Measurements from ENCODE around the gene MED12L.
A peak's percentile ranks its signal among the peaks of the same experiment; 100 is the strongest.
"Not testable (repeated sequence)": the region's sequence is repeated elsewhere in the genome, so short reads cannot be mapped to it uniquely, and the experiment has no call there.

Gene MED12L

GRCh38 chr3:151085227-151085888 is at the start of gene MED12L:
TSS of gene MED12L (plus strand) at chr3:151085664. CDS start at chr3:151086927, 1,263 bp downstream.
- peak; percentile 96 for DNase-seq (ENCODE audit: low spot score)

- DNase-seq (ENCODE audit: low spot score), result peak; percentile 91
Observed at GRCh38 chr3:151037746-151038477, 47.6 kb upstream of the MED12L start.

- no peak for DNase-seq (ENCODE audit: low spot score)
Observed at GRCh38 chr3:151044706-151045105, 40.8 kb upstream of the MED12L start.

- no peak for DNase-seq (ENCODE audit: low spot score)
Observed at GRCh38 chr3:151047636-151048035, 37.8 kb upstream of the MED12L start.

GRCh38 chr3:151051533-151051932 is 33.9 kb upstream of the MED12L start:
- DNase-seq (ENCODE audit: low spot score), result no peak

GRCh38 chr3:151052346-151052745 is 33.1 kb upstream of the MED12L start:
- DNase-seq (ENCODE audit: low spot score), result no peak

- DNase-seq (ENCODE audit: low spot score), result no peak
Observed at GRCh38 chr3:151052756-151053155, 32.7 kb upstream of the MED12L start.

GRCh38 chr3:151058740-151059139 is 26.7 kb upstream of the MED12L start:
- no peak for DNase-seq (ENCODE audit: low spot score)

- no peak for DNase-seq (ENCODE audit: low spot score)
Observed at GRCh38 chr3:151062611-151063010, 22.9 kb upstream of the MED12L start.

- DNase-seq (ENCODE audit: low spot score), result no peak
Observed at GRCh38 chr3:151067158-151067557, 18.3 kb upstream of the MED12L start.

GRCh38 chr3:151072842-151073241 is 12.6 kb upstream of the MED12L start:
- not testable (repeated sequence) for DNase-seq (ENCODE audit: low spot score)

GRCh38 chr3:151074256-151074655 is 11.2 kb upstream of the MED12L start:
- no peak for DNase-seq (ENCODE audit: low spot score)

- no peak for DNase-seq (ENCODE audit: low spot score)
Observed at GRCh38 chr3:151075869-151076562, 9.4 kb upstream of the MED12L start.

- no peak for DNase-seq (ENCODE audit: low spot score)
Observed at GRCh38 chr3:151076626-151077025, 8.8 kb upstream of the MED12L start.

GRCh38 chr3:151081082-151081481 is 4.4 kb upstream of the MED12L start:
- not testable (repeated sequence) for DNase-seq (ENCODE audit: low spot score)

GRCh38 chr3:151082880-151083838 is 2.3 kb upstream of the MED12L start:
- DNase-seq (ENCODE audit: low spot score), result no peak

- no peak for DNase-seq (ENCODE audit: low spot score)
Observed at GRCh38 chr3:151084893-151085226, 604 bp upstream of the MED12L start.

- DNase-seq (ENCODE audit: low spot score), result peak; percentile 36
Observed at GRCh38 chr3:151085889-151086483, 522 bp downstream of the MED12L start.

GRCh38 chr3:151086484-151087456 is 1.3 kb downstream of the MED12L start:
- peak; percentile 88 for DNase-seq (ENCODE audit: low spot score)

GRCh38 chr3:151087648-151088047 is 2.2 kb downstream of the MED12L start:
- no peak for DNase-seq (ENCODE audit: low spot score)

Data from AG08396 (cell line).